HG02840 (cell line): ENCODE data around the gene MPI.

Experiments
- ATAC-seq: cut with Tn5 transposase; IDR thresholded peaks from one replicate; pipeline ENCODE4 v1.9.1; 2021; ENCODE audit warnings: mild to moderate bottlenecking, moderate library complexity, moderate number of reproducible peaks; ENCODE audit not compliant: unreplicated experiment, low FRiP score

The MPI gene

GRCh38 chr15:74889883-74890664, at the start of gene MPI:
TSS of gene MPI (plus strand) at chr15:74890042. CDS start at chr15:74890074, 32 bp downstream.
- ATAC-seq, result peak; percentile 74

GRCh38 chr15:74840851-74841775, 48.7 kb upstream of the MPI start:
- no peak for ATAC-seq

GRCh38 chr15:74841891-74842373, 47.9 kb upstream of the MPI start:
- ATAC-seq, result no peak

GRCh38 chr15:74842581-74843444, 47.0 kb upstream of the MPI start, which contains the start of gene ULK3:
TSS of gene ULK3 (minus strand) at chr15:74843156. CDS start at chr15:74843105, 51 bp downstream.
- peak; percentile 71 for ATAC-seq

- ATAC-seq, result no peak
Measured at GRCh38 chr15:74843445-74843828, 46.4 kb upstream of the MPI start.

GRCh38 chr15:74843891-74844299, 45.9 kb upstream of the MPI start:
- ATAC-seq, result no peak

- no peak for ATAC-seq
Measured at GRCh38 chr15:74844319-74845207, 45.3 kb upstream of the MPI start.

GRCh38 chr15:74845208-74845568, 44.7 kb upstream of the MPI start:
- ATAC-seq, result no peak

- no peak for ATAC-seq
Measured at GRCh38 chr15:74845581-74845980, 44.3 kb upstream of the MPI start.

- no peak for ATAC-seq
Measured at GRCh38 chr15:74847432-74847831, 42.4 kb upstream of the MPI start.

GRCh38 chr15:74850393-74850792, 39.4 kb upstream of the MPI start:
- ATAC-seq, result no peak

GRCh38 chr15:74851960-74852359, 37.9 kb upstream of the MPI start:
- no peak for ATAC-seq

GRCh38 chr15:74854453-74855022, 35.3 kb upstream of the MPI start:
- no peak for ATAC-seq

GRCh38 chr15:74855857-74856256, 34.0 kb upstream of the MPI start:
- no peak for ATAC-seq

- ATAC-seq, result no peak
Measured at GRCh38 chr15:74856537-74856936, 33.3 kb upstream of the MPI start.

- peak; percentile 71 for ATAC-seq
Measured at GRCh38 chr15:74857082-74857655, 32.7 kb upstream of the MPI start.

- no peak for ATAC-seq
Measured at GRCh38 chr15:74857671-74858368, 32.0 kb upstream of the MPI start.

- ATAC-seq, result no peak
Measured at GRCh38 chr15:74858369-74858740, 31.5 kb upstream of the MPI start.
